HepG2 (cell line): ENCODE results near the gene RNF114. TPM values are rescaled to one million over a fixed set of nuclear protein-coding genes. Genes with fewer than 3 reads are reported as not detected.
"Not testable (repeated sequence)": the region's sequence is repeated elsewhere in the genome, so short reads cannot be mapped to it uniquely, and the experiment has no call there.

Experiments
- ESRRA ChIP-seq: sonication (generic); formaldehyde crosslinking; IDR thresholded peaks from 2 replicates; pipeline ENCODE4 v1.5.1; 2020; ENCODE audit warnings: mild to moderate bottlenecking, low read depth, missing genetic modification reagents
- FOSL2 ChIP-seq: sonication (generic); formaldehyde crosslinking; IDR thresholded peaks from 2 replicates; pipeline ENCODE4 v1.4.0; 2020; ENCODE audit warnings: missing genetic modification reagents
- NR2F6 ChIP-seq, 2 experiments: IDR thresholded peaks; 2 replicates each; pipeline ENCODE4 v1.6.1; 2016; ENCODE audit warnings: antibody characterized with exemption in 1 of 2, mild to moderate bottlenecking in 1 of 2
- RARA ChIP-seq: IDR thresholded peaks from 2 replicates; pipeline ENCODE4 v1.6.1; 2016; ENCODE audit warnings: missing genetic modification reagents, missing compliant biosample characterization
- ZBTB38 ChIP-seq: sonication (generic); formaldehyde crosslinking; IDR thresholded peaks from 2 replicates; pipeline ENCODE4 v1.5.1; 2020; ENCODE audit warnings: mild to moderate bottlenecking, missing genetic modification reagents
- ZNF263 ChIP-seq: sonication (generic); formaldehyde crosslinking; IDR thresholded peaks from 2 replicates; pipeline ENCODE4 v1.4.0; 2020; ENCODE audit warnings: missing genetic modification reagents
- ZNF788 ChIP-seq: sonication (generic); formaldehyde crosslinking; IDR thresholded peaks from 2 replicates; pipeline ENCODE4 v1.5.0; 2020; ENCODE audit warnings: mild to moderate bottlenecking, missing genetic modification reagents, borderline replicate concordance
- polyA plus RNA-seq, 8 experiments: library from polyadenylated mRNA; depleted of rRNA in 3 of 8; stranded (reverse) in 7 of 8; unstranded in 1 of 8; fragments of >200 nt; fragmentation: Illumina TruSeq in 4 of 8; extraction: Trizol in 4 of 8; gene quantifications; 2 replicates each; pipeline versions ENCODE4 v1.2.1 to v1.2.3, GENCODE V29; 2011 to 2016; ENCODE audit warnings: low read depth in 4 of 8, missing spikeins in 1 of 8, mixed read lengths in 1 of 8; ENCODE audit not compliant: insufficient read depth in 1 of 8
- total RNA-seq, 5 experiments: library from RNA; depleted of rRNA; stranded (reverse); fragments of >200 nt; fragmentation: Illumina TruSeq; extraction: Trizol; gene quantifications; 2 replicates each; pipeline ENCODE4 v1.2.3, GENCODE V29; 2016; ENCODE audit warnings: low read depth in 1 of 5
- TF ChIP-seq, protein P1 (sequence below): sonication (generic); formaldehyde crosslinking; IDR thresholded peaks from 2 replicates; pipeline ENCODE4 v1.5.1; 2020; ENCODE audit warnings: mild to moderate bottlenecking, missing genetic modification reagents, moderate library complexity
- TF ChIP-seq, protein P2 (sequence below): IDR thresholded peaks from 2 replicates; pipeline ENCODE4 v1.6.1; 2012; ENCODE audit warnings: inconsistent platforms
- TF ChIP-seq, protein P3 (sequence below): sonication (generic); formaldehyde crosslinking; IDR thresholded peaks from 2 replicates; pipeline ENCODE4 v1.9.0; 2022; ENCODE audit warnings: missing genetic modification reagents, mild to moderate bottlenecking, borderline replicate concordance
- TF ChIP-seq, protein P4 (sequence below): sonication (generic); formaldehyde crosslinking; conservative IDR thresholded peaks from 2 replicates; pipeline ENCODE4 v1.4.0; 2020; ENCODE audit warnings: mild to moderate bottlenecking, missing genetic modification reagents, moderate library complexity

RNF114 gene
- total and polyA plus RNA-seq, 2 of the 13 experiments (the other 11 are each of a cell fraction or from before 2014, with no cell fraction given), result 119 to 126 TPM

DNA sequence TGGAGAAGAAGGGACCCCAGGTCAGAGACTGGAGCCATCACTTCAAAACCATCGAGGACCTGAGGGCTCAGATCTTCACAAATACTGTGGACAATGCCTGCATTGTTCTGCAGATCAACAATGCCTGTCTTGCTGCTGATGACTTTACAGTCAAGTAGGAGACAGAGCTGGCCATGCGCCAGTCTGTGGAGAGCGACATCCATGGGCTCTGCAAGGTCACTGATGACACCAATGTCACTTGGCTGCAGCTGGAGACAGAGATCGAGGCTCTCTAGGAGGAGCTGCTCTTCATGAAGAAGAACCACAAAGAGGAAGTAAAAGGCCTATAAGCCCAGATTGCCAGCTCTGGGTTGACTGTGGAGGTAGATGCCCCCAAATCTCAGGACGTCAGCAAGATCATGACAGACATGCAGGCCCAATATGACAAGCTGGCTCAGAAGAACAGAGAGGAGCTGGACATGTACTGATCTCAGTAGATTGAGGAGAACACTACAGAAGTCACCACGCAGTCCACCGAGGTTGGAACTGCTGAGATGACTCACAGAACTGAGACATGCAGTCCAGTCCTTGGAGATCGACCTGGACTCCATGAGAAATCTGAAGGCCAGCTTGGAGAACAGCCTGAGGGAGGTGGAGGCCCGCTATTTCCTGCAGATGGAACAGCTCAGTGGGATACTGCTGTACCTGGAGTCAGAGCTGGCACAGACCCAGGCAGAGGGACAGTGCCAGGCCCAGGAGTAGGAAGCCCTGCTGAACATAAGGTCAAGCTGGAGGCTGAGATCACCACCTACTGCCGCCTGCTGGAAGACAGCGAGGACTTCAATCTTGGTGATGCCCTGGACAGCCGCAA is 21.1 kb downstream of the RNF114 start (continued):
- TF ChIP-seq, protein P1, sequence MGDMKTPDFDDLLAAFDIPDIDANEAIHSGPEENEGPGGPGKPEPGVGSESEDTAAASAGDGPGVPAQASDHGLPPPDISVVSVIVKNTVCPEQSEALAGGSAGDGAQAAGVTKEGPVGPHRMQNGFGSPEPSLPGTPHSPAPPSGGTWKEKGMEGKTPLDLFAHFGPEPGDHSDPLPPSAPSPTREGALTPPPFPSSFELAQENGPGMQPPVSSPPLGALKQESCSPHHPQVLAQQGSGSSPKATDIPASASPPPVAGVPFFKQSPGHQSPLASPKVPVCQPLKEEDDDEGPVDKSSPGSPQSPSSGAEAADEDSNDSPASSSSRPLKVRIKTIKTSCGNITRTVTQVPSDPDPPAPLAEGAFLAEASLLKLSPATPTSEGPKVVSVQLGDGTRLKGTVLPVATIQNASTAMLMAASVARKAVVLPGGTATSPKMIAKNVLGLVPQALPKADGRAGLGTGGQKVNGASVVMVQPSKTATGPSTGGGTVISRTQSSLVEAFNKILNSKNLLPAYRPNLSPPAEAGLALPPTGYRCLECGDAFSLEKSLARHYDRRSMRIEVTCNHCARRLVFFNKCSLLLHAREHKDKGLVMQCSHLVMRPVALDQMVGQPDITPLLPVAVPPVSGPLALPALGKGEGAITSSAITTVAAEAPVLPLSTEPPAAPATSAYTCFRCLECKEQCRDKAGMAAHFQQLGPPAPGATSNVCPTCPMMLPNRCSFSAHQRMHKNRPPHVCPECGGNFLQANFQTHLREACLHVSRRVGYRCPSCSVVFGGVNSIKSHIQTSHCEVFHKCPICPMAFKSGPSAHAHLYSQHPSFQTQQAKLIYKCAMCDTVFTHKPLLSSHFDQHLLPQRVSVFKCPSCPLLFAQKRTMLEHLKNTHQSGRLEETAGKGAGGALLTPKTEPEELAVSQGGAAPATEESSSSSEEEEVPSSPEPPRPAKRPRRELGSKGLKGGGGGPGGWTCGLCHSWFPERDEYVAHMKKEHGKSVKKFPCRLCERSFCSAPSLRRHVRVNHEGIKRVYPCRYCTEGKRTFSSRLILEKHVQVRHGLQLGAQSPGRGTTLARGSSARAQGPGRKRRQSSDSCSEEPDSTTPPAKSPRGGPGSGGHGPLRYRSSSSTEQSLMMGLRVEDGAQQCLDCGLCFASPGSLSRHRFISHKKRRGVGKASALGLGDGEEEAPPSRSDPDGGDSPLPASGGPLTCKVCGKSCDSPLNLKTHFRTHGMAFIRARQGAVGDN (CRISPR knock-in tag), result peak; percentile 35; the same call in 1 of the 2 replicates
- TF ChIP-seq RARA (CRISPR knock-in tag) (peak; percentile 25; the same call in 1 of the 2 replicates), ESRRA (peak; percentile 54; the same call in 1 of the 2 replicates), ZNF263 (CRISPR knock-in tag) (peak; percentile 29; the same call in 1 of the 2 replicates), ZBTB38 (CRISPR knock-in tag) (peak; percentile 48; the same call in 1 of the 2 replicates), ZNF788 (0 out of 2 replicates have a peak, but pooled peaks have one; percentile 1), FOSL2 (CRISPR knock-in tag) (0 out of 2 replicates have a peak, but pooled peaks have one; percentile 8), NR2F6 (CRISPR knock-in tag; IDR thresholded peaks at IDR 0.05) (peak; percentile 37; the same call in 1 of the 2 replicates)
- TF ChIP-seq, protein P2, sequence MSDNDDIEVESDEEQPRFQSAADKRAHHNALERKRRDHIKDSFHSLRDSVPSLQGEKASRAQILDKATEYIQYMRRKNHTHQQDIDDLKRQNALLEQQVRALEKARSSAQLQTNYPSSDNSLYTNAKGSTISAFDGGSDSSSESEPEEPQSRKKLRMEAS, result 0 out of 2 replicates have a peak, but pooled peaks have one; percentile 3
- TF ChIP-seq, protein P3, sequence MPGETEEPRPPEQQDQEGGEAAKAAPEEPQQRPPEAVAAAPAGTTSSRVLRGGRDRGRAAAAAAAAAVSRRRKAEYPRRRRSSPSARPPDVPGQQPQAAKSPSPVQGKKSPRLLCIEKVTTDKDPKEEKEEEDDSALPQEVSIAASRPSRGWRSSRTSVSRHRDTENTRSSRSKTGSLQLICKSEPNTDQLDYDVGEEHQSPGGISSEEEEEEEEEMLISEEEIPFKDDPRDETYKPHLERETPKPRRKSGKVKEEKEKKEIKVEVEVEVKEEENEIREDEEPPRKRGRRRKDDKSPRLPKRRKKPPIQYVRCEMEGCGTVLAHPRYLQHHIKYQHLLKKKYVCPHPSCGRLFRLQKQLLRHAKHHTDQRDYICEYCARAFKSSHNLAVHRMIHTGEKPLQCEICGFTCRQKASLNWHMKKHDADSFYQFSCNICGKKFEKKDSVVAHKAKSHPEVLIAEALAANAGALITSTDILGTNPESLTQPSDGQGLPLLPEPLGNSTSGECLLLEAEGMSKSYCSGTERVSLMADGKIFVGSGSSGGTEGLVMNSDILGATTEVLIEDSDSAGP (CRISPR knock-in tag), result 0 out of 2 replicates have a peak, but pooled peaks have one; percentile 25
- not testable (repeated sequence) for TF ChIP-seq NR2F6 (IDR thresholded peaks at IDR 0.05)
- TF ChIP-seq, protein P4, sequence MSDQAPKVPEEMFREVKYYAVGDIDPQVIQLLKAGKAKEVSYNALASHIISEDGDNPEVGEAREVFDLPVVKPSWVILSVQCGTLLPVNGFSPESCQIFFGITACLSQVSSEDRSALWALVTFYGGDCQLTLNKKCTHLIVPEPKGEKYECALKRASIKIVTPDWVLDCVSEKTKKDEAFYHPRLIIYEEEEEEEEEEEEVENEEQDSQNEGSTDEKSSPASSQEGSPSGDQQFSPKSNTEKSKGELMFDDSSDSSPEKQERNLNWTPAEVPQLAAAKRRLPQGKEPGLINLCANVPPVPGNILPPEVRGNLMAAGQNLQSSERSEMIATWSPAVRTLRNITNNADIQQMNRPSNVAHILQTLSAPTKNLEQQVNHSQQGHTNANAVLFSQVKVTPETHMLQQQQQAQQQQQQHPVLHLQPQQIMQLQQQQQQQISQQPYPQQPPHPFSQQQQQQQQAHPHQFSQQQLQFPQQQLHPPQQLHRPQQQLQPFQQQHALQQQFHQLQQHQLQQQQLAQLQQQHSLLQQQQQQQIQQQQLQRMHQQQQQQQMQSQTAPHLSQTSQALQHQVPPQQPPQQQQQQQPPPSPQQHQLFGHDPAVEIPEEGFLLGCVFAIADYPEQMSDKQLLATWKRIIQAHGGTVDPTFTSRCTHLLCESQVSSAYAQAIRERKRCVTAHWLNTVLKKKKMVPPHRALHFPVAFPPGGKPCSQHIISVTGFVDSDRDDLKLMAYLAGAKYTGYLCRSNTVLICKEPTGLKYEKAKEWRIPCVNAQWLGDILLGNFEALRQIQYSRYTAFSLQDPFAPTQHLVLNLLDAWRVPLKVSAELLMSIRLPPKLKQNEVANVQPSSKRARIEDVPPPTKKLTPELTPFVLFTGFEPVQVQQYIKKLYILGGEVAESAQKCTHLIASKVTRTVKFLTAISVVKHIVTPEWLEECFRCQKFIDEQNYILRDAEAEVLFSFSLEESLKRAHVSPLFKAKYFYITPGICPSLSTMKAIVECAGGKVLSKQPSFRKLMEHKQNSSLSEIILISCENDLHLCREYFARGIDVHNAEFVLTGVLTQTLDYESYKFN, result 0 out of 2 replicates have a peak, but pooled peaks have one; percentile 19
